Measurements from ENCODE around the gene TAC3.

TAC3 gene

GRCh38 chr12:57005980-57006808, 10.1 kb downstream of the TAC3 start, which contains the start of gene ZBTB39:
TSS of gene ZBTB39 (minus strand) at chr12:57006546. CDS start at chr12:57004917, 1,629 bp downstream.
- DNase-seq (ENCODE audit: low read depth in 2 of 2) = peak; percentile 58 to 68

- no peak for DNase-seq (ENCODE audit: low read depth in 2 of 2)
These were observed 11.7 kb downstream of the TAC3 start for GRCh38 chr12:57004651-57005050.

GRCh38 chr12:57003395-57003794, 12.9 kb downstream of the TAC3 start:
- no peak for DNase-seq (ENCODE audit: low read depth in 2 of 2)

GRCh38 chr12:57001448-57001906, 14.9 kb downstream of the TAC3 start:
- peak; percentile 63 to 64 for DNase-seq (ENCODE audit: low read depth in 2 of 2)

GRCh38 chr12:57000393-57000792, 15.9 kb downstream of the TAC3 start:
- no peak for DNase-seq (ENCODE audit: low read depth in 2 of 2)

- no peak for DNase-seq (ENCODE audit: low read depth in 2 of 2)
These were observed 16.9 kb downstream of the TAC3 start for GRCh38 chr12:56999456-56999855.

- DNase-seq (ENCODE audit: low read depth in 2 of 2) = peak; percentile 26 to 38
These were observed 17.3 kb downstream of the TAC3 start for GRCh38 chr12:56998981-56999380.

GRCh38 chr12:56998316-56998715, 18.0 kb downstream of the TAC3 start:
- DNase-seq (ENCODE audit: low read depth in 2 of 2) = no peak

GRCh38 chr12:56996793-56997545, 19.4 kb downstream of the TAC3 start:
- no peak for DNase-seq (ENCODE audit: low read depth in 2 of 2)

- no peak for DNase-seq (ENCODE audit: low read depth in 2 of 2)
These were observed 20.3 kb downstream of the TAC3 start for GRCh38 chr12:56995930-56996496.

GRCh38 chr12:56995201-56995929, 21.0 kb downstream of the TAC3 start:
- no peak for DNase-seq (ENCODE audit: low read depth in 2 of 2)

GRCh38 chr12:56994231-56994746, 22.0 kb downstream of the TAC3 start:
- no peak for DNase-seq (ENCODE audit: low read depth in 2 of 2)

- no peak for DNase-seq (ENCODE audit: low read depth in 2 of 2)
These were observed 23.0 kb downstream of the TAC3 start for GRCh38 chr12:56993346-56993745.

- no peak for DNase-seq (ENCODE audit: low read depth in 2 of 2)
These were observed 24.7 kb downstream of the TAC3 start for GRCh38 chr12:56991319-56992246.

- no peak for DNase-seq (ENCODE audit: low read depth in 2 of 2)
These were observed 25.5 kb downstream of the TAC3 start for GRCh38 chr12:56990648-56991318.

- DNase-seq (ENCODE audit: low read depth in 2 of 2) = no peak
These were observed 26.3 kb downstream of the TAC3 start for GRCh38 chr12:56989861-56990610.

GRCh38 chr12:56988207-56988739, 28.1 kb downstream of the TAC3 start:
- no peak for DNase-seq (ENCODE audit: low read depth in 2 of 2)

GRCh38 chr12:56987551-56988053, 28.7 kb downstream of the TAC3 start:
- peak; percentile 64 to 71 for DNase-seq (ENCODE audit: low read depth in 2 of 2)

- DNase-seq (ENCODE audit: low read depth in 2 of 2) = no peak
These were observed 29.3 kb downstream of the TAC3 start for GRCh38 chr12:56987011-56987410.

Data from stimulated activated CD8-positive, alpha-beta memory T cell treated with anti-CD3 and anti-CD28 coated beads, Interleukin-2, amount 100 ng/mL, for 48 hours (primary cell).